Stimulated activated naive CD8-positive, alpha-beta T cell treated with anti-CD3 and anti-CD28 coated beads, Interleukin-15, amount 100 ng/mL, for 72 hours (primary cell): ENCODE data around the gene TRIP10.

ENCODE experiments used
- ATAC-seq: fragments of 150-1000 bp; cut with Tn5 transposase; 2 replicates; pipeline ENCODE4 v1.10.0; 2021; ENCODE audit warnings: mild to moderate bottlenecking, moderate library complexity
- DNase-seq, 2 donors: peaks; one replicate each; pipeline ENCODE4 v3.0.0; 2021 to 2022
- H3K27ac Mint-ChIP-seq, 2 donors: one replicate each; pipeline ENCODE4 v1.8.0; 2022; ENCODE audit warnings: mild to moderate bottlenecking in 2 of 2, mixed read lengths in 2 of 2, moderate library complexity in 2 of 2
- H3K27me3 Mint-ChIP-seq: one replicate; pipeline ENCODE4 v1.8.0; 2022; ENCODE audit warnings: mixed read lengths
- H3K4me1 Mint-ChIP-seq: one replicate; pipeline ENCODE4 v1.8.0; 2022; ENCODE audit warnings: mild to moderate bottlenecking, mixed read lengths
- H3K4me3 Mint-ChIP-seq, 2 donors: one replicate each; pipeline ENCODE4 v1.8.0; 2022; ENCODE audit warnings: mild to moderate bottlenecking in 2 of 2, mixed read lengths in 2 of 2, moderate library complexity in 1 of 2
- H3K9me3 Mint-ChIP-seq, 2 donors: one replicate each; pipeline ENCODE4 v1.8.0; 2022; ENCODE audit warnings: mixed read lengths in 2 of 2

TRIP10 gene

GRCh38 chr19:6739390-6739882, at the start of gene TRIP10:
Gene TRIP10, plus strand, starts transcription at chr19:6739680. Its CDS starts 82 bp downstream, at chr19:6739762.
- Mint-ChIP-seq H3K4me3 (peak within 1 kb of the TSS; percentile 86 to 98), H3K27ac (peak within 1 kb of the TSS; percentile 14 to 100), H3K9me3 (no peaks in the 10 kb centered on the region), H3K4me1 (peaks cover 39% of the 10 kb centered on the region), H3K27me3 (no peaks in the 10 kb centered on the region)
- DNase-seq (peak; percentile 84 to 85), ATAC-seq (peak; percentile 0)

GRCh38 chr19:6690160-6690885, 49.2 kb upstream of the TRIP10 start:
- Mint-ChIP-seq H3K27me3 (no peaks in the 10 kb centered on the region), H3K27ac (no peak overlapping the region), H3K4me1 (peaks cover 8% of the 10 kb centered on the region), H3K4me3 (no peak overlapping the region), H3K9me3 (peaks cover 0 to 5% of the 10 kb centered on the region in 2 donors)
- ATAC-seq (no peak), DNase-seq (no peak)

GRCh38 chr19:6691342-6691741, 48.1 kb upstream of the TRIP10 start:
- H3K27ac Mint-ChIP-seq, result no peak overlapping the region
- ATAC-seq (no peak), DNase-seq (no peak)
- H3K4me3 Mint-ChIP-seq, result no peak overlapping the region
- peaks cover 8% of the 10 kb centered on the region for H3K4me1 Mint-ChIP-seq
- no peaks in the 10 kb centered on the region for H3K27me3 Mint-ChIP-seq
- H3K9me3 Mint-ChIP-seq, result peaks cover 0 to 5% of the 10 kb centered on the region in 2 donors

GRCh38 chr19:6692027-6692426, 47.5 kb upstream of the TRIP10 start:
- Mint-ChIP-seq H3K4me1 (peaks cover 10% of the 10 kb centered on the region), H3K27me3 (no peaks in the 10 kb centered on the region), H3K27ac (no peak overlapping the region), H3K4me3 (no peak overlapping the region), H3K9me3 (peaks cover 0 to 5% of the 10 kb centered on the region in 2 donors)
- ATAC-seq, result no peak
- no peak for DNase-seq

- DNase-seq (no peak), ATAC-seq (no peak)
- H3K4me1 Mint-ChIP-seq, result peaks cover 14% of the 10 kb centered on the region
- H3K4me3 Mint-ChIP-seq, result no peak overlapping the region
- peaks cover 0 to 5% of the 10 kb centered on the region in 2 donors for H3K9me3 Mint-ChIP-seq
- no peaks in the 10 kb centered on the region for H3K27me3 Mint-ChIP-seq
- no peak overlapping the region for H3K27ac Mint-ChIP-seq
Observed at GRCh38 chr19:6693056-6693471, 46.4 kb upstream of the TRIP10 start.

- ATAC-seq (no peak), DNase-seq (no peak)
- peaks cover 14% of the 10 kb centered on the region for H3K4me1 Mint-ChIP-seq
- no peak overlapping the region for H3K4me3 Mint-ChIP-seq
- peaks cover 0 to 2% of the 10 kb centered on the region in 2 donors for H3K9me3 Mint-ChIP-seq
- H3K27ac Mint-ChIP-seq, result no peak overlapping the region
- no peaks in the 10 kb centered on the region for H3K27me3 Mint-ChIP-seq
Observed at GRCh38 chr19:6693681-6694080, 45.8 kb upstream of the TRIP10 start.

- Mint-ChIP-seq H3K4me1 (peaks cover 14% of the 10 kb centered on the region), H3K9me3 (no peaks in the 10 kb centered on the region), H3K4me3 (no peak overlapping the region), H3K27ac (no peak overlapping the region), H3K27me3 (no peaks in the 10 kb centered on the region)
- ATAC-seq, result no peak
- no peak for DNase-seq
Observed at GRCh38 chr19:6694147-6694815, 45.2 kb upstream of the TRIP10 start.

DNA sequence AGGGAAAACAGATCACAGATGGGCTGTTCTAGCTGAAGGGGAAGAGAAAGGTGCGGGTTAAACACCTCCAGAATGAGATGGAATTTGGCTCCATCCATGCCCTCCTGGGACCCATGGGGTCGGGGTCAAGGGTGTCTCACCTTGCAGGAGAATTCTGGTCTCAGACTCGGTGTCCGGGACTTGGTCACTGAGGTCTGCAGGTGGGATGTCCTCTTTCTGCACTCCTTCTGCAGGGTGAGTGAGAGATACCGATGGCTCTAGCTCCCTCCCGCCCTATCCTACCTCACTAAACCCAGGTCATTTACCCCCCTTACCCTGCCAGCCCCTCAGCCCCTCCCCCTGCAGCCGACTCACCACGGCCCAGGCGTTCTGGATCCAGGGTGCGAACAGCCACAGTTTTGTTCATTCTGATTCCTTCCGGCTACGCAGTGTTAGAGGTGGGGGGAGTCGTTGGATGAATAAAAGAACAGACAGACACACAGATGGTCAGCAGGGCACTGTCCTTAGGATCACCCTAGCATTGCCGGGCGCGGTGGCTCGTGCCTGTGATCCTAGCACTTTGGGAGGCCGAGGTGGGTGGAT, 43.1 kb upstream of the TRIP10 start:
- H3K27me3 Mint-ChIP-seq, result no peaks in the 10 kb centered on the region
- H3K27ac Mint-ChIP-seq, result peak overlapping the region in 1 of 2 donors; percentile 42
- H3K4me3 Mint-ChIP-seq, result no peak overlapping the region
- no peak for DNase-seq
- H3K9me3 Mint-ChIP-seq, result no peaks in the 10 kb centered on the region
- H3K4me1 Mint-ChIP-seq, result peaks cover 14% of the 10 kb centered on the region
- no peak for ATAC-seq

- Mint-ChIP-seq H3K27me3 (no peaks in the 10 kb centered on the region), H3K4me3 (peak overlapping the region in 1 of 2 donors; percentile 21), H3K27ac (peak overlapping the region in 1 of 2 donors; percentile 52), H3K9me3 (no peaks in the 10 kb centered on the region), H3K4me1 (peaks cover 14% of the 10 kb centered on the region)
- ATAC-seq (peak; percentile 42), DNase-seq (no peak)
Observed at GRCh38 chr19:6697291-6697690, 42.2 kb upstream of the TRIP10 start.

GRCh38 chr19:6699935-6700334, 39.5 kb upstream of the TRIP10 start:
- Mint-ChIP-seq H3K9me3 (no peaks in the 10 kb centered on the region), H3K4me1 (peaks cover 6% of the 10 kb centered on the region), H3K4me3 (no peak overlapping the region), H3K27ac (no peak overlapping the region), H3K27me3 (no peaks in the 10 kb centered on the region)
- ATAC-seq (no peak), DNase-seq (no peak)

DNA sequence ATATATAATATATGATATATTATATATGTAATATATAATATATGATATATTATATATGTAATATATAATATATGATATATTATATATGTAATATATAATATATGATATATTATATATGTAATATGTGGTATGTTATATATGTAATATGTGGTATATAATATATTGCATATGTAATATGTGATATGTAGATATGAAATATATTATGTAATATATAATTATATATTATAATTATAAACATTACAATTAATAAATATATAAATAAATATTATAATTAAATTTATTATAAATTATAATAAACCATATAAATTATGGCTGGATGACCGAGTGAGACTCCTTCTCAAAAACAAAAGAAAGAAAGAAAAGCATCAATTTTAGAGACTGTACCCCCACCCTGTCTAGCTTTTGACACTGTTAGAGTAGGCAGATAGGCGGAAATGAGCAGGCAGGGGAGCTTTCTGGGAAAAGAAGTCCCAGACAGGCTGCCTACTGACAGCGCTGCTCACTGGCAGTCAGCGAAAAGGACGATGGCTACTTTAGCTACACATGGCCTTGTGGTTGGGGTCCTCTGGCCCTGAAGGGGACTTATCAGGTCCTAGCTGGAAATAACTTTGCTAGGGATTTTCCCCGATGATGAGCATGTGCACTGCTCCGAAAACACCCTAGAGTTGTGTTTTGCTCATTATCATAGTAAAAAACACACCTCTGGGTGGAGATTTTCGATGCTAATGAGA, 38.7 kb upstream of the TRIP10 start:
- Mint-ChIP-seq H3K4me3 (no peak overlapping the region), H3K27ac (no peak overlapping the region), H3K9me3 (no peaks in the 10 kb centered on the region), H3K27me3 (no peaks in the 10 kb centered on the region), H3K4me1 (peaks cover 6% of the 10 kb centered on the region)
- ATAC-seq, result no peak
- DNase-seq, result no peak

DNA sequence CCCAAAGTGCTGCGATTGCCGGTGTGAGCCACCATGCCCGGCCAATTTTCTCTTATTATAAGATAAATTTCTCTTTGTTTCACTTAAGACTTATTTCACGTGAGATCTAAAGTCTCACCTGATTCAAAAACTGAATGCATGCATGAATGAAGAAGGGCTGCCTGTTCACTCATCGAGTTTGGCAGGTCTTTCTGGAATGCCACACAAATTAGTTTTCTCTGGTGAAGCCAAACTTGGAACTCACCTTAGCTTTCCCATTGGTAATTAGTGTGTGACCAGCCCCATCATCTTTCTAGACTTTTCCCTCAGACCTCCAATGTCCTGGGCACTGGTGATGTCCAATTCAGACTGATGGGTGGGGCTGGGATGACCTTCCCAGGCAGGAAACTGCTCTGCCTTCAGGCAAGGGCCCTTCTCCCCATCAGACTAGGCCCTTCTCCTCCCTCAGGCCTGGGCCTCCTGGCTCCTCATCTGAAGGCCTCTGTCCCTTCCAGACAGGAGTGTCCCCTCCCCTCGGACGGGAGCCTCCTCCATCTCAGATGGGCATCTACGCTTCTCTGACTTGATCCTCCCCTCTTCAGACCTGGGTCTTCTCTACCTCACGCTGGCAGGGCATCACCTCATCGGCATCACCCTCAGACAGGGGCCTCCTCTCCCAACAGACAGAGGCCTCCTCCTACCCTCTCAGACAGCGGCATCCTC, 33.4 kb upstream of the TRIP10 start:
- no peak for ATAC-seq
- Mint-ChIP-seq H3K9me3 (no peaks in the 10 kb centered on the region), H3K27ac (no peak overlapping the region), H3K4me1 (peaks cover 12% of the 10 kb centered on the region), H3K27me3 (peaks cover 37% of the 10 kb centered on the region), H3K4me3 (no peak overlapping the region)
- no peak for DNase-seq

GRCh38 chr19:6706633-6706958, 32.9 kb upstream of the TRIP10 start:
- peak; percentile 55 for ATAC-seq
- Mint-ChIP-seq H3K27me3 (peaks cover 42% of the 10 kb centered on the region), H3K4me1 (peaks cover 14% of the 10 kb centered on the region), H3K9me3 (no peaks in the 10 kb centered on the region), H3K27ac (no peak overlapping the region), H3K4me3 (no peak overlapping the region)
- no peak for DNase-seq

DNA sequence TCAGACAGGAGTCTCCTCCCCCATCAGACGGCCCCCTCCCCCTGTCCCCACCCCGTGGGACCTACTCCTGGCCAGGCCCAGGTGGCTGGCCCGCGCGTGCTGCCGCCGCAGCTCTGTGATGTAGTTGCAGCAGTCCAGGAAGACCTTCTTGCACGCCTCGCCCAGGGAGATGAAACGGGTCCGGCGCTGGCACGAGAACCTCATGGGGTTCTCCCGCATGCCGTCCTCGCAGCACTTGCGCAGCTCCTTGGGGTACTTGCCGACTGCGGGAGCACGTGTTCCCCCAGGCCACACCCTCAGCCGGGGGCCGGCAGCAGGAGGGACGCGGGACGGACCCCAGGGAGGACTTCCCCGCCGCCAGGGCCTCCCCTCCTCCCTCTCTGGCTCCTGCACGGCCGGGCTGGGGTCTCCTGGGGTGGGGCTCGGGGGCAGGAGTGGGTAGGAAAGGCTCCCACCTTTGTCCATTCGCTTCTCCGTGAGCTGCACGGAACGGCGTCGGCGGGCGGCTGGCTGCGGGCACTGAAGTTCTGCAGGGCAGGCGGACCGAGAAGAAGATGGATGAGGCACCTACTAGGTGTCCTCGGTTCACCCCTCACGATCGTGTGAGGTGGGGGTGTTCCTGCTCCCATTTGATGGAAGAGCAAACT, 32.3 kb upstream of the TRIP10 start:
- no peaks in the 10 kb centered on the region for H3K9me3 Mint-ChIP-seq
- no peak overlapping the region for H3K27ac Mint-ChIP-seq
- H3K4me3 Mint-ChIP-seq, result no peak overlapping the region
- peaks cover 44% of the 10 kb centered on the region for H3K27me3 Mint-ChIP-seq
- DNase-seq (no peak), ATAC-seq (peak; percentile 15)
- H3K4me1 Mint-ChIP-seq, result peaks cover 14% of the 10 kb centered on the region

GRCh38 chr19:6707658-6708018, 31.8 kb upstream of the TRIP10 start:
- Mint-ChIP-seq H3K27me3 (peaks cover 44% of the 10 kb centered on the region), H3K9me3 (no peaks in the 10 kb centered on the region), H3K4me3 (no peak overlapping the region), H3K4me1 (peaks cover 14% of the 10 kb centered on the region), H3K27ac (no peak overlapping the region)
- ATAC-seq (no peak), DNase-seq (no peak)
